ENCODE results near the gene TOM1L1.

GRCh38 chr17:54907376-54907775 is 6.7 kb downstream of the TOM1L1 start:
- TF ChIP-seq CTCF (IDR thresholded peaks at IDR 0.05) (no peak), EP300 (IDR thresholded peaks at IDR 0.05) (no peak)
